ENCODE data around the gene PGLYRP2.

PGLYRP2 gene

GRCh38 chr19:15422296-15423075, 56.8 kb downstream of the PGLYRP2 start:
- DNase-seq, result no peak

- no peak for DNase-seq
Observed at GRCh38 chr19:15421721-15422260, 57.5 kb downstream of the PGLYRP2 start.

DNA sequence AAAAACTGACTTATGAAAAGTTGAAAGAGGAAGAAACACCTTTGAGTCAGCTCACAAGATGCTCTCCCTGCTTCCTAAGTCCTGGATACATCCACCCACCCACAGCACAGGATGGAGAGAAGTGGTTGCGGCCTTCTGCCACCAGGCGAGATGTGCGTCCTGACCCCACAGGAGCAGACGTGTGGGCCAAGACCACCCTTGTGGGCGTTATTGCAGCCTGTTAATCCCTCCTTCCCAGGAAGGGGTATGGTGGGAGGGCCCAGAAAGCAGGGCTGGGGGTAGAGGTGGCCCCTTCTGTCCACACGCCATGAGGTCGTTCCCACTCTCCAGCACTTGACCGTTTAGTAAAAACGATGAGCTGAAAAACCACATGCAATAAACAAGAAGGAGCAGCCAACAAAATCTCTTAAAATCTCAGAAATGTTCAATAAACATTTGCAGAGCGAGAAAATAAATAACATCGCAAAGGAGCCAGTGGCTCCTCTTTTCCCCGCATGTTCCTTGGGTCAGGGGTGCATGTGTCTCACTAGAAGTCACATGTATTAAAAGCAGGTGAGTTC, 58.1 kb downstream of the PGLYRP2 start:
- DNase-seq, result no peak

GRCh38 chr19:15419413-15420025, 59.8 kb downstream of the PGLYRP2 start:
- DNase-seq, result no peak
